Measurements from ENCODE around the gene HNRNPD. TPM values are rescaled to one million over a fixed set of nuclear protein-coding genes. Genes with fewer than 3 reads are reported as not detected.
A peak's percentile ranks its signal among the peaks of the same experiment; 100 is the strongest.
"Not testable (repeated sequence)": the region's sequence is repeated elsewhere in the genome, so short reads cannot be mapped to it uniquely, and the experiment has no call there.

HNRNPD gene
- total and polyA plus RNA-seq, 5 donors from 2014 or later, result 193 to 270 (median 209) TPM

DNA sequence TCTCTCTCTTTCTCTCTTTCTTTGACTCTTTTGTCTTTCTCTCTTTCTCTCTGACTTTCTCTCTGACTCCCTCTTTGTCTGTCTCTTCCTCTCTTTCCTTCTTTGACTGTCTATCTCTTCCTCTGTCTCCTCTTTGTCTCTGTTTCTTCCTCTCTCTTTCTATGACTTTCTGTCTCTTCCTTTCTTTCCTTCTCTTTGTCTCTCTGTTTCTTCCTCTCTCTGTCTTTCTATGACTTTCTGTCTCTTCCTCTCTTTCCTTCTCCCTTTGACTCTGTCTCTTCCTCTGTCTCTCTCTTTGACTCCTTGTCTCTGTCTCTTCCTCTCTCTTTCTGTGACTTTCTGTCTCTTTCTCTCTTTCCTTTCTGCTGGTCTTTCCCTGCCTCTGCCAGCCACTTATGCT lies 38.7 kb downstream of the HNRNPD start:
- no peak overlapping the region for H3K27ac Mint-ChIP-seq

DNA sequence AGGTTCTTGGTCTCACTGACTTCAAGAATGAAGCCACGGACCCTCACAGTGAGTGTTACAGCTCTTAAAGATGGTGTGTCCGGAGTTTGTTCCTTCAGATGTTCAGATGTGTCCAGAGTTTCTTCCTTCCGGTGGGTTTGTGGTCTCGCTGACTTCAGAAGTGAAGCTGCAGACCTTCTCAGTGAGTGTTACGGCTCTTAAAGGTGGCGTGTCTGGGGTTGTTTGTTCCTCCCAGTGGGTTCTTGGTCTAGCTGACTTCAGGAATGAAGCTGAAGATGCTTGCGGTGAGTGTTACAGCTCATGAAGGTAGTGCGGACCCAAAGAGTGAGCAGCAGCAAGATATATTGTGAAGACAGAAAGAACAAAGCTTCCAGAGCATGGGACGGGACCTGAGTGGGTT lies 40.1 kb downstream of the HNRNPD start:
- H3K4me1 ChIP-seq (ENCODE audit: control insufficient read depth, insufficient read depth, low read length, poor library complexity, severe bottlenecking); H3K27me3 ChIP-seq (ENCODE audit: control insufficient read depth, insufficient read depth, low read length); ATAC-seq (ENCODE audit: low read depth in 2 of 2); H3K36me3 Mint-ChIP-seq; H3K27ac ChIP-seq (ENCODE audit: insufficient read depth, low read length, poor library complexity, severe bottlenecking); DNase-seq; H3K4me3 ChIP-seq (ENCODE audit: low read depth, low read length); H3K9me3 ChIP-seq (ENCODE audit: control insufficient read depth in 2 of 2, low read length in 2 of 2); H3K36me3 ChIP-seq (ENCODE audit: control insufficient read depth, insufficient read depth, low read length); H3K4me1 Mint-ChIP-seq; H3K9me3 Mint-ChIP-seq; H3K4me3 Mint-ChIP-seq; H3K27ac Mint-ChIP-seq: not testable (repeated sequence)
- H3K27me3 Mint-ChIP-seq, result peaks cover 14% of the 10 kb centered on the region

More for the DNA sequence above, 38.7 kb downstream of the HNRNPD start:
- Mint-ChIP-seq H3K27me3 (peaks cover 9% of the 10 kb centered on the region), H3K4me1 (no peaks in the 10 kb centered on the region), H3K9me3 (peaks cover 0 to 8% (median 2%) of the 10 kb centered on the region in 7 donors), H3K4me3 (no peak overlapping the region), H3K36me3 (no peaks in the 10 kb centered on the region)
- Histone ChIP-seq H3K27me3 (ENCODE audit: control insufficient read depth, insufficient read depth, low read length) (no peaks in the 10 kb centered on the region), H3K36me3 (ENCODE audit: control insufficient read depth, insufficient read depth, low read length) (no peaks in the 10 kb centered on the region), H3K4me1 (ENCODE audit: control insufficient read depth, insufficient read depth, low read length, poor library complexity, severe bottlenecking) (no peaks in the 10 kb centered on the region), H3K4me3 (ENCODE audit: low read depth, low read length) (no peak overlapping the region), H3K27ac (ENCODE audit: insufficient read depth, low read length, poor library complexity, severe bottlenecking) (no peak overlapping the region), H3K9me3 (ENCODE audit: control insufficient read depth in 2 of 2, low read length in 2 of 2) (no peaks in the 10 kb centered on the region)
- ATAC-seq (ENCODE audit: low read depth in 2 of 2) (no peak), DNase-seq (no peak)

DNA sequence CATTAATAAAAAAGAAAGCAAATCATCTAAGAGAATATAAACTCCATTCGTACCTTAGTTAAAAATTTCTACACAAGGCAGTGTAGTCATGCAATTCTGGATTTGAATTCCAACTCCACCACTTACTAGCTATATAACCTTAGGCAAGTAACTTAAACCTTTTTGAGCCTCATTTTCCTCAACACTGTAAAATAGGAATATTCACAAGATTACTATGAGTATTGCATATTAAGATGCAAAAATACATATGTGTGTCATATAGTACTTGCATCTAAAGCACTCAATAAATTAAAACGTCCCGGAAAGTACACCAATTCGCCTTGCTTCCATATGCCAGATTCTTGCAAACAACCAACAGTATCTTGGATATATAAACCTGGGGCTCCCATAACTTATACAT lies 42.0 kb downstream of the HNRNPD start:
- H3K36me3 ChIP-seq (ENCODE audit: control insufficient read depth, insufficient read depth, low read length), result no peaks in the 10 kb centered on the region
- no peaks in the 10 kb centered on the region for H3K9me3 ChIP-seq (ENCODE audit: control insufficient read depth in 2 of 2, low read length in 2 of 2)
- no peak overlapping the region for H3K27ac ChIP-seq (ENCODE audit: insufficient read depth, low read length, poor library complexity, severe bottlenecking)
- H3K27me3 Mint-ChIP-seq, result peaks cover 18% of the 10 kb centered on the region
- no peaks in the 10 kb centered on the region for H3K36me3 Mint-ChIP-seq
- H3K27ac Mint-ChIP-seq, result no peak overlapping the region
- no peak for DNase-seq
- ATAC-seq (ENCODE audit: low read depth in 2 of 2), result no peak
- no peak overlapping the region for H3K4me3 Mint-ChIP-seq
- peaks cover 0 to 8% (median 3%) of the 10 kb centered on the region in 7 donors for H3K9me3 Mint-ChIP-seq
- H3K4me1 Mint-ChIP-seq, result no peaks in the 10 kb centered on the region
- H3K4me3 ChIP-seq (ENCODE audit: low read depth, low read length), result no peak overlapping the region
- H3K27me3 ChIP-seq (ENCODE audit: control insufficient read depth, insufficient read depth, low read length), result peaks cover 2% of the 10 kb centered on the region
- no peaks in the 10 kb centered on the region for H3K4me1 ChIP-seq (ENCODE audit: control insufficient read depth, insufficient read depth, low read length, poor library complexity, severe bottlenecking)

DNA sequence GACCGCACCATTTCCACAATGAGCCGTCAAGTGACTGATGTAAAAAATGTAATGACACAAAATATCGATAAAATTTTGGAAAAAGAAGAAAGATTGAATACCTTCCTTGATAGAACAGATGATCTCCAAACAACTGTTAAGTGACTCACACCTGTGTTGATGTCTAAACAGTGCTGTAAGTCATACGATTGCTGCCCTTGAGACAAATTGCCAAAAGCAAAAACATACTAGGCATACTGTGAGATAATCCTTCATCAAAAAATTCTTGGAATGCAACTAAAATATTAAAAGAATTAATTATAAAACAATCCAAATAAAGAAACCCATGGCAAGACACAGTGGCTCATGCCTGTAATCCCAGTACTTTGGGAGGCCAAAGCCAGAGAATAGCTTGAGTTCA lies 53.4 kb downstream of the HNRNPD start:
- no peak for ATAC-seq (ENCODE audit: low read depth in 2 of 2)
- H3K4me3 Mint-ChIP-seq, result no peak overlapping the region

DNA sequence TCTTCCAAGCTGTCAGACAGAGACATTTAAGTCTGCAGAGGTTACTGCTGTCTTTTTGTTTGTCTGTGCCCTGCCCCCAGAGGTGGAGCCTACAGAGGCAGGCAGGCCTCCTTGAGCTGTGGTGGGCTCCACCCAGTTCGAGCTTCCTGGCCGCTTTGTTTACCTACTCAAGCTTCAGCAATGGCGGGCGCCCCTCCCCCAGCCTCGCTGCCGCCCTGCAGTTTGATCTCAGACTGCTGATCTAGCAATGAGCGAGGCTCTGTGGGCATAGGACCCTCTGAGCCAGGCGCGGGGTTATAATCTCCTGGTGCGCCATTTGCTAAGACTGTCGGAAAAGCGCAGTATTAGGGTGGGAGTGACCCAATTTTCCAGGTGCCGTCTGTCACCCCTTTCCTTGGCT lies 70.7 kb downstream of the HNRNPD start:
- not testable (repeated sequence) for H3K4me1 Mint-ChIP-seq; H3K27me3 ChIP-seq (ENCODE audit: control insufficient read depth, insufficient read depth, low read length); DNase-seq; H3K27ac ChIP-seq (ENCODE audit: insufficient read depth, low read length, poor library complexity, severe bottlenecking); H3K9me3 ChIP-seq (ENCODE audit: control insufficient read depth in 2 of 2, low read length in 2 of 2); ATAC-seq (ENCODE audit: low read depth in 2 of 2); H3K4me3 ChIP-seq (ENCODE audit: low read depth, low read length); H3K36me3 ChIP-seq (ENCODE audit: control insufficient read depth, insufficient read depth, low read length); H3K36me3 Mint-ChIP-seq; H3K4me1 ChIP-seq (ENCODE audit: control insufficient read depth, insufficient read depth, low read length, poor library complexity, severe bottlenecking); H3K27ac Mint-ChIP-seq
- Mint-ChIP-seq H3K27me3 (peaks cover 23% of the 10 kb centered on the region), H3K9me3 (peaks cover 0 to 14% (median 6%) of the 10 kb centered on the region in 7 donors), H3K4me3 (peak overlapping the region in 1 of 4 donors; percentile 51)

More for the DNA sequence above, 53.4 kb downstream of the HNRNPD start:
- Mint-ChIP-seq H3K27ac (no peak overlapping the region), H3K36me3 (no peaks in the 10 kb centered on the region), H3K9me3 (peaks cover 0 to 6% (median 0%) of the 10 kb centered on the region in 7 donors), H3K27me3 (peaks cover 14% of the 10 kb centered on the region), H3K4me1 (no peaks in the 10 kb centered on the region)
- Histone ChIP-seq H3K27me3 (ENCODE audit: control insufficient read depth, insufficient read depth, low read length) (peaks cover 2% of the 10 kb centered on the region), H3K36me3 (ENCODE audit: control insufficient read depth, insufficient read depth, low read length) (no peaks in the 10 kb centered on the region), H3K4me1 (ENCODE audit: control insufficient read depth, insufficient read depth, low read length, poor library complexity, severe bottlenecking) (no peaks in the 10 kb centered on the region), H3K9me3 (ENCODE audit: control insufficient read depth in 2 of 2, low read length in 2 of 2) (no peaks in the 10 kb centered on the region), H3K27ac (ENCODE audit: insufficient read depth, low read length, poor library complexity, severe bottlenecking) (no peak overlapping the region), H3K4me3 (ENCODE audit: low read depth, low read length) (no peak overlapping the region)
- DNase-seq, result no peak

Other genes starting within 250 kb of the HNRNPD start
- gene HNRNPDL, start 56.5 kb upstream of the HNRNPD start, total RNA-seq, result 337 TPM
- 100 to 1,000 TPM; 142 to 186 (median 168) TPM for gene HNRNPDL, start 56.5 kb upstream of the HNRNPD start, polyA plus RNA-seq
- 26.7 TPM for gene ENOPH1, start 56.6 kb upstream of the HNRNPD start, total RNA-seq
- gene ENOPH1, start 56.6 kb upstream of the HNRNPD start, polyA plus RNA-seq, result 10 to 100 TPM; 47.1 to 48.7 (median 47.8) TPM
- not detected for gene TMEM150C, start 188.0 kb upstream of the HNRNPD start, total RNA-seq
- under 1 TPM in 3 of 4 donors, not detected in 1; 0.10 to 0.21 (median 0.13) TPM for gene TMEM150C, start 188.0 kb upstream of the HNRNPD start, polyA plus RNA-seq

Measured in CD4-positive, CD25-positive, alpha-beta regulatory T cell (primary cell).